Trophoblast cell (in vitro differentiated cells and primary cell): Measurements from ENCODE around the gene FCGR3A.

ENCODE experiments used
- DNase-seq, 2 donors: peaks; one replicate each; pipeline ENCODE4 v3.0.0-alpha.2; 2016
- H2AFZ ChIP-seq: 2 replicates; pipeline ENCODE4 v1.6.1; 2013; ENCODE audit warnings: low read length, moderate library complexity, mild to moderate bottlenecking; ENCODE audit not compliant: insufficient read depth, poor library complexity
- H2AK5ac ChIP-seq: 2 replicates; pipeline ENCODE4 v1.6.1; 2013; ENCODE audit warnings: mild to moderate bottlenecking, low read length
- H2BK120ac ChIP-seq: 2 replicates; pipeline ENCODE4 v1.6.1; 2013; ENCODE audit warnings: low read length, mild to moderate bottlenecking, moderate library complexity; ENCODE audit not compliant: insufficient read depth, poor library complexity
- H2BK12ac ChIP-seq: 2 replicates; pipeline ENCODE4 v1.6.1; 2013; ENCODE audit warnings: mild to moderate bottlenecking, low read length, moderate library complexity
- H2BK5ac ChIP-seq: 2 replicates; pipeline ENCODE4 v1.6.1; 2013; ENCODE audit warnings: low read length, low read depth, moderate library complexity, mild to moderate bottlenecking; ENCODE audit not compliant: poor library complexity
- H3K14ac ChIP-seq: 2 replicates; pipeline ENCODE4 v1.6.1; 2013; ENCODE audit warnings: mild to moderate bottlenecking, low read length
- H3K18ac ChIP-seq: 2 replicates; pipeline ENCODE4 v1.6.1; 2013; ENCODE audit warnings: mild to moderate bottlenecking, low read length
- H3K23ac ChIP-seq: 2 replicates; pipeline ENCODE4 v1.6.1; 2013; ENCODE audit warnings: low read length
- H3K27ac ChIP-seq: 2 replicates; pipeline ENCODE4 v1.5.1; 2013; ENCODE audit warnings: low read depth, mild to moderate bottlenecking, inconsistent platforms, low read length, moderate library complexity
- H3K27me3 ChIP-seq: 2 replicates; pipeline ENCODE4 v1.6.1; 2013; ENCODE audit warnings: inconsistent platforms, mild to moderate bottlenecking, low read length, moderate library complexity; ENCODE audit not compliant: insufficient read depth
- H3K36me3 ChIP-seq, 2 experiments: 1 replicate in 1 of 2; 2 replicates in 1 of 2; pipeline ENCODE4 v1.6.1; 2013; ENCODE audit warnings: low read length in 2 of 2, mild to moderate bottlenecking in 2 of 2, moderate library complexity in 1 of 2; ENCODE audit not compliant: insufficient read depth in 2 of 2, control insufficient read depth in 1 of 2
- H3K4ac ChIP-seq: 2 replicates; pipeline ENCODE4 v1.6.1; 2013; ENCODE audit warnings: low read depth, mild to moderate bottlenecking, low read length, moderate library complexity
- H3K4me1 ChIP-seq, 2 experiments: 1 replicate in 1 of 2; 2 replicates in 1 of 2; pipeline ENCODE4 v1.6.1; 2013; ENCODE audit warnings: low read length in 2 of 2, mild to moderate bottlenecking in 2 of 2, moderate library complexity in 1 of 2; ENCODE audit not compliant: insufficient read depth in 2 of 2, control insufficient read depth in 1 of 2
- H3K4me2 ChIP-seq: 2 replicates; pipeline ENCODE4 v1.6.1; 2013; ENCODE audit warnings: inconsistent platforms, mild to moderate bottlenecking, low read length, moderate library complexity
- H3K4me3 ChIP-seq: 2 replicates; pipeline ENCODE4 v1.5.1; 2013; ENCODE audit warnings: mild to moderate bottlenecking, low read depth, low read length, inconsistent platforms
- H3K79me1 ChIP-seq: one replicate; pipeline ENCODE4 v1.6.1; 2013; ENCODE audit warnings: low read length
- H3K79me2 ChIP-seq: 2 replicates; pipeline ENCODE4 v1.6.1; 2013; ENCODE audit warnings: low read length, mild to moderate bottlenecking; ENCODE audit not compliant: control insufficient read depth, insufficient read depth, poor library complexity
- H3K9ac ChIP-seq: 2 replicates; pipeline ENCODE4 v1.6.1; 2013; ENCODE audit warnings: mild to moderate bottlenecking, low read length
- H3K9me3 ChIP-seq: 2 replicates; pipeline ENCODE4 v1.6.1; 2013; ENCODE audit warnings: low read depth, mild to moderate bottlenecking, control low read depth, inconsistent platforms, low read length; ENCODE audit not compliant: insufficient read depth
- H4K12ac ChIP-seq: 2 replicates; pipeline ENCODE4 v1.6.1; 2013; ENCODE audit warnings: low read depth, mild to moderate bottlenecking, low read length, moderate library complexity
- H4K8ac ChIP-seq: 2 replicates; pipeline ENCODE4 v1.6.1; 2013; ENCODE audit warnings: low read depth, mild to moderate bottlenecking, low read length, moderate library complexity
- H4K91ac ChIP-seq: one replicate; pipeline ENCODE4 v1.6.1; 2013; ENCODE audit warnings: low read depth, mild to moderate bottlenecking, low read length, moderate library complexity
- WGBS: extraction: QIAGEN DNeasy Blood & Tissue Kit; methylation state at CpG from one replicate; pipeline ENCODE4 v1.1.7; 2013; ENCODE audit warnings: missing lambda C conversion rate; ENCODE audit not compliant: insufficient read length, insufficient coverage; ENCODE audit errors: extremely low coverage; 5-methylcytosine and 5-hydroxymethylcytosine counted together

FCGR3A gene

DNA sequence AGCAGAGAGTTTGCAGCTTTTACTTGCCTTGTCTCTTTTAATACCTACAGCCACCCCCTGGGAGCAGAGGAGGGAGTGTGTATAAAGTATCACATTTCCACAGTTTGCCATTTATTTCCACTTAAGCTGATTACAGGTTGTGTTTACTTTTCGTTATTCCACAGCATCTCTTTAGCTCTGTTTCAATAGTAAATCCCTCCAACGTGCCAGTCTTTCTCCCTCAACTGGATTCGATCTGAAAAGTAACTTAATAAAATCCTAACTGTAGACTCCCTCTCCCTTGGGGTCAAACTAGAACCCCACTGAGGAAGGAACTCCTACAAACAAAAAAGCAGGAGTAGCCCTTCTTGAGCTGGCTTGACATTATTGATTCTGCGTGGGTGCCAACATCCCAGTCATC, 47.4 kb downstream of the FCGR3A start:
- no peak overlapping the region for H4K8ac ChIP-seq
- no peak for DNase-seq
- H3K79me2 ChIP-seq, result no peaks in the 10 kb centered on the region
- no peak overlapping the region for H2BK5ac ChIP-seq
- H3K14ac ChIP-seq, result no peak overlapping the region
- H3K27me3 ChIP-seq, result no peaks in the 10 kb centered on the region
- H4K91ac ChIP-seq, result no peak overlapping the region
- no peak overlapping the region for H2BK120ac ChIP-seq
- H3K18ac ChIP-seq, result no peak overlapping the region
- no peak overlapping the region for H3K4me3 ChIP-seq
- no peaks in the 10 kb centered on the region for H3K9me3 ChIP-seq
- no peaks in the 10 kb centered on the region for H3K79me1 ChIP-seq
- H3K4ac ChIP-seq, result no peak overlapping the region
- peaks cover 0 to 5% of the 10 kb centered on the region in 2 experiments for H3K4me1 ChIP-seq
- H2AK5ac ChIP-seq, result no peak overlapping the region
- no peak overlapping the region for H3K27ac ChIP-seq
- H2AFZ ChIP-seq, result no peak overlapping the region
- H3K9ac ChIP-seq, result no peak overlapping the region
- no peak overlapping the region for H4K12ac ChIP-seq
- no peaks in the 10 kb centered on the region for H3K36me3 ChIP-seq
- no peak overlapping the region for H3K23ac ChIP-seq
- WGBS, result no CpG with 5 or more reads among the region's 4 CpGs
- no peak overlapping the region for H2BK12ac ChIP-seq
- no peak overlapping the region for H3K4me2 ChIP-seq

DNA sequence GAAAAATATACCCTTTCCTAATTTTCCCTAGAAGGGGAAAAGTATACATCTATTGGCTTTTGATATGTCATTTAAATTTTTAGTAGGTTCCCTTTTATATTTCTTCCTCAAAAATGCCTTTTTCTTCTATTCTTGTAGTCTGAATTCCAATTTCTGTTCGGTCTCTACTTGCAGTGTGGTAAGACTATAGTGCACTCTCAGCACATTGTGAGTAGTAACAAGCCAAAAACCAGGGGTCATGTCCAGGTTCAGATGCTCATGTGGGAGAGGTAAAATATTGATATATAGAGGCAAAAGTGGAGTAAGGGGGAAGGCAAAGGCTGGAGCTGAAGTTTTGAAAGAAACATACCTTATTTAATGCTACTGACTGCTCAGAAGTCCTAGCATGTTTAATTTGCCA, 48.4 kb downstream of the FCGR3A start:
- no CpG with 5 or more reads among the region's 1 CpG for WGBS
- no peak overlapping the region for H3K14ac ChIP-seq
- no peak overlapping the region for H2BK12ac ChIP-seq

DNA sequence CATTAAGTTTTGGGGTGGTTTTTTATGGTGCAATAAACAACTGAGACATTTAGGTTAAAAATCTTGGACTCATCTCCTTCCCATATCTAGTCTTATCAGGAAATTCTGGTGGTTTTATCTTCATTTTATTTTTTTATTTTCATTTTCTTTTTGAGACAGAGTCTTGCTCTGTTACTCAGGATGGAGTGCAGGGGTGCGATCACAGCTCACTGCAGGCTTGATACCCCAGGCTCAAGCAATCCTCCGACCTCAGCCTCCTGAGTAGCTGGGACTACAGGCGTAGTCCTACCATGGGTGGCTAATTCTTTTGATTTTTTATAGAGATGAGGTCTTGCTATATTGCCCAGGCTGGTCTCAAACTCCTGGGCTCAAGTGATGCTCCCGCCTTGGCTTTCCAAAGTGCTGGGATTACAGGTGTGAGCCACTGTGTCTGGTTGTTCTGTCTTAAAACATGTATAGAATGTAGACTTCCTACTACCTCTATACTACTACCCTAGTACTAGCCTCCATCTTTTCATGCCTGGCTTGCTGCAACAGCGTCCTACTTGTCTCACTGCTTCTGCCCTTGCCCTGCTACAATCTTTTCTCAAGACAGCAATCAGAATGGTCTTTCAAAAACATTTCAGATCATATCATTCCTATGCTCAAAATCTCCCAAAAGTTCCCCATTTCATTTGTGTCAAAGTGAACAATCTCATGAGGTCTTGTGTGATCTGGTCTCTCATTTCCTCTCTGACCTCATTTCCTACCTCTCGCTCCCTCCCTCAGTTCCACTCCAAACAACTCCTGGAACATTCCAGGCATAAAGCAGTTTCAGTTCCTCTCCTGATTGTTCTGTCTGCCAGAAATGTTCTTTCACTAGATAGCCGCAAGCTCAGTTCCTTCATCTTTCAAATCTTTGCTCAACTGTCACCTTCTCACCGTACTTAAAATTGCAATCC, 50.2 kb downstream of the FCGR3A start:
- Histone ChIP-seq H3K36me3 (no peaks in the 10 kb centered on the region), H3K18ac (no peak overlapping the region), H3K4ac (no peak overlapping the region), H2AK5ac (no peak overlapping the region), H3K27me3 (no peaks in the 10 kb centered on the region), H3K4me1 (no peaks in the 10 kb centered on the region), H2BK120ac (no peak overlapping the region), H3K27ac (no peak overlapping the region), H2AFZ (no peak overlapping the region), H2BK5ac (no peak overlapping the region), H4K91ac (no peak overlapping the region), H3K9ac (no peak overlapping the region), H4K12ac (no peak overlapping the region), H3K23ac (no peak overlapping the region), H3K9me3 (no peaks in the 10 kb centered on the region), H3K14ac (no peak overlapping the region), H3K4me2 (no peak overlapping the region), H3K4me3 (no peak overlapping the region), H3K79me2 (no peaks in the 10 kb centered on the region), H2BK12ac (no peak overlapping the region), H3K79me1 (no peaks in the 10 kb centered on the region), H4K8ac (no peak overlapping the region)
- WGBS, result no CpG with 5 or more reads among the region's 8 CpGs
- peak in 1 of 2 donors; percentile 68 for DNase-seq

More for the DNA sequence above, 48.4 kb downstream of the FCGR3A start:
- H4K8ac ChIP-seq, result no peak overlapping the region
- no peak overlapping the region for H2BK5ac ChIP-seq
- H3K4ac ChIP-seq, result no peak overlapping the region
- H3K9me3 ChIP-seq, result no peaks in the 10 kb centered on the region
- no peak overlapping the region for H3K18ac ChIP-seq
- no peak overlapping the region for H4K91ac ChIP-seq
- no peak overlapping the region for H3K27ac ChIP-seq
- H3K4me2 ChIP-seq, result no peak overlapping the region
- H3K79me2 ChIP-seq, result no peaks in the 10 kb centered on the region
- no peak overlapping the region for H3K4me3 ChIP-seq
- H3K23ac ChIP-seq, result no peak overlapping the region
- no peak overlapping the region for H2AFZ ChIP-seq
- H3K36me3 ChIP-seq, result no peaks in the 10 kb centered on the region
- no peaks in the 10 kb centered on the region for H3K79me1 ChIP-seq
- no peaks in the 10 kb centered on the region for H3K27me3 ChIP-seq
- H3K9ac ChIP-seq, result no peak overlapping the region
- H4K12ac ChIP-seq, result no peak overlapping the region
- no peak overlapping the region for H2BK120ac ChIP-seq
- H2AK5ac ChIP-seq, result no peak overlapping the region
- no peaks in the 10 kb centered on the region for H3K4me1 ChIP-seq
- no peak for DNase-seq

DNA sequence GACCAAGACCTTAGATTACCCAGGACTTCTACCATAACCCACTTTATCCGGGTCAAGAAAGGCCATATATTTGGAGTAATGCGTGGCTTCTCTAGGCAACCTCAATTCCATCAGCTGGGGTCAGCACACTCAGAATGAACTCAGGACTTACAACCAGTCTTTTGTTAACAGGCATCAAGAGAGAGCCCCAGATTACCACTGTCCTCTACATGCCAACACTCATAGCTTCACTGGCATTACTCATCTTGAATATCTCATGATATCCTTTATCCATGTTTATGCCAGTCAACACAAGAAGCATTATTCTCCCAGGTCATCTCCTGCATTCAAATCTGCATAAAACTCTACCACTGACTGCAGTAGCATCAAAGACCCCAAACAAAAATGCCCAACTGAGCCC, 51.0 kb downstream of the FCGR3A start:
- no peak overlapping the region for H2AFZ ChIP-seq
- H4K91ac ChIP-seq, result no peak overlapping the region
- H3K79me1 ChIP-seq, result no peaks in the 10 kb centered on the region
- H3K4ac ChIP-seq, result no peak overlapping the region
- H2AK5ac ChIP-seq, result no peak overlapping the region
- no peak overlapping the region for H3K14ac ChIP-seq
- H3K9me3 ChIP-seq, result no peaks in the 10 kb centered on the region
- H3K4me1 ChIP-seq, result no peaks in the 10 kb centered on the region
- H3K27ac ChIP-seq, result no peak overlapping the region
- H3K27me3 ChIP-seq, result no peaks in the 10 kb centered on the region
- no peak overlapping the region for H3K9ac ChIP-seq
- DNase-seq, result no peak
- H2BK120ac ChIP-seq, result no peak overlapping the region
- H3K18ac ChIP-seq, result no peak overlapping the region
- H3K79me2 ChIP-seq, result no peaks in the 10 kb centered on the region
- H3K4me2 ChIP-seq, result no peak overlapping the region
- no peak overlapping the region for H3K23ac ChIP-seq
- H4K12ac ChIP-seq, result no peak overlapping the region
- H2BK12ac ChIP-seq, result no peak overlapping the region
- no CpG with 5 or more reads among the region's 2 CpGs for WGBS
- H4K8ac ChIP-seq, result no peak overlapping the region
- no peak overlapping the region for H2BK5ac ChIP-seq
- H3K4me3 ChIP-seq, result no peak overlapping the region
- no peaks in the 10 kb centered on the region for H3K36me3 ChIP-seq
